HEK293 (cell line): ENCODE results near the gene PRPF6.

Source experiments
- CTCF ChIA-PET: fragments of 350-600 bp; formaldehyde crosslinking; extraction: SDS; loops from one replicate; lab custom pipeline; 2021; ENCODE audit warnings: antibody characterized with exemption; lab: Yijun Ruan, JAX
- POLR2A ChIA-PET: fragments of 300-600 bp; formaldehyde crosslinking; extraction: SDS; loops from one replicate; lab custom pipeline; 2020; ENCODE audit warnings: antibody characterized with exemption, inconsistent platforms; lab: Yijun Ruan, JAX
- H3K27ac ChIP-seq: fragments of 200-500 bp; sonication (Bioruptor generic); 2 replicates; pipeline ENCODE4 v1.5.1; 2014; ENCODE audit warnings: low read depth, low read length, control low read depth, inconsistent platforms; ENCODE audit errors: extremely low read depth
- H3K36me3 ChIP-seq, 2 experiments: fragments of 200-500 bp in 1 of 2; sonication (Bioruptor generic) in 1 of 2; 1 replicate in 1 of 2; 2 replicates in 1 of 2; pipeline ENCODE4 v1.5.1; 2014 to 2017; ENCODE audit warnings: inconsistent platforms in 2 of 2, low read length in 2 of 2; ENCODE audit not compliant: control insufficient read depth in 2 of 2, insufficient read depth in 1 of 2
- H3K4me1 ChIP-seq: fragments of 200-500 bp; sonication (Bioruptor generic); 2 replicates; pipeline ENCODE4 v1.5.1; 2014; ENCODE audit warnings: mild to moderate bottlenecking, low read length, inconsistent platforms; ENCODE audit not compliant: control insufficient read depth, insufficient read depth
- H3K4me3 ChIP-seq: 2 replicates; pipeline ENCODE4 v1.5.1; 2011; ENCODE audit warnings: low read depth, mild to moderate bottlenecking, control low read depth, low read length, moderate library complexity
- H3K9me3 ChIP-seq: fragments of 200-500 bp; sonication (Bioruptor generic); 2 replicates; pipeline ENCODE4 v1.5.1; 2014; ENCODE audit warnings: low read depth, low read length, inconsistent platforms; ENCODE audit not compliant: control insufficient read depth, insufficient read depth
- GFI1B ChIP-seq: fragments of 450-650 bp; formaldehyde crosslinking; IDR thresholded peaks from 2 replicates; pipeline ENCODE4 v1.5.1; 2016; ENCODE audit warnings: missing biosample characterization, missing genetic modification characterization
- GLIS2 ChIP-seq: fragments of 450-650 bp; formaldehyde crosslinking; IDR thresholded peaks from 2 replicates; pipeline ENCODE4 v1.5.1; 2016; ENCODE audit warnings: missing biosample characterization, missing genetic modification characterization
- HOXA7 ChIP-seq: sonication (generic); formaldehyde crosslinking; IDR thresholded peaks from 2 replicates; pipeline ENCODE4 v1.8.1; 2022; ENCODE audit warnings: missing genetic modification reagents, borderline replicate concordance
- KLF16 ChIP-seq: fragments of 450-650 bp; formaldehyde crosslinking; IDR thresholded peaks from 2 replicates; pipeline ENCODE4 v1.5.1; 2017; ENCODE audit warnings: missing biosample characterization, missing genetic modification characterization
- KLF17 ChIP-seq: fragments of 450-650 bp; formaldehyde crosslinking; IDR thresholded peaks from 2 replicates; pipeline ENCODE4 v1.5.1; 2016; ENCODE audit warnings: missing biosample characterization, missing genetic modification characterization
- KLF9 ChIP-seq: fragments of 450-650 bp; formaldehyde crosslinking; IDR thresholded peaks from 2 replicates; pipeline ENCODE4 v1.5.1; 2016; ENCODE audit warnings: missing biosample characterization, missing genetic modification characterization, low read depth
- MEIS1 ChIP-seq: sonication (generic); formaldehyde crosslinking; IDR thresholded peaks from 2 replicates; pipeline ENCODE4 v1.8.1; 2022; ENCODE audit warnings: missing genetic modification reagents, mild to moderate bottlenecking, borderline replicate concordance
- MZF1 ChIP-seq: fragments of 450-650 bp; formaldehyde crosslinking; IDR thresholded peaks from 2 replicates; pipeline ENCODE4 v1.5.1; 2017; ENCODE audit warnings: missing biosample characterization, missing genetic modification characterization, borderline replicate concordance
- PRDM6 ChIP-seq: fragments of 450-650 bp; formaldehyde crosslinking; IDR thresholded peaks from 2 replicates; pipeline ENCODE4 v1.5.1; 2017; ENCODE audit warnings: missing biosample characterization, missing genetic modification characterization
- RBAK ChIP-seq: fragments of 450-650 bp; formaldehyde crosslinking; IDR thresholded peaks from 2 replicates; pipeline ENCODE4 v1.5.1; 2016; ENCODE audit warnings: missing biosample characterization, missing genetic modification characterization
- REST ChIP-seq: fragments of 450-650 bp; formaldehyde crosslinking; IDR thresholded peaks from 2 replicates; pipeline ENCODE4 v1.5.1; 2016; ENCODE audit warnings: missing biosample characterization, missing genetic modification characterization
- SALL2 ChIP-seq: fragments of 450-650 bp; formaldehyde crosslinking; IDR thresholded peaks from 2 replicates; pipeline ENCODE4 v1.5.0; 2017; ENCODE audit warnings: missing biosample characterization, mild to moderate bottlenecking, missing genetic modification characterization, borderline replicate concordance
- ZBTB17 ChIP-seq: fragments of 450-650 bp; formaldehyde crosslinking; IDR thresholded peaks from 2 replicates; pipeline ENCODE4 v1.5.1; 2016; ENCODE audit warnings: missing biosample characterization, missing genetic modification characterization
- ZBTB44 ChIP-seq: fragments of 450-650 bp; IDR thresholded peaks from 2 replicates; pipeline ENCODE4 v1.5.1; 2018; ENCODE audit warnings: missing biosample characterization, mild to moderate bottlenecking, missing genetic modification characterization
- ZFP3 ChIP-seq: fragments of 450-650 bp; formaldehyde crosslinking; IDR thresholded peaks from 2 replicates; pipeline ENCODE4 v1.5.1; 2016; ENCODE audit warnings: low read depth, missing biosample characterization, missing genetic modification characterization
- ZIC2 ChIP-seq: fragments of 450-650 bp; formaldehyde crosslinking; IDR thresholded peaks from 2 replicates; pipeline ENCODE4 v1.5.1; 2016; ENCODE audit warnings: missing biosample characterization, missing genetic modification characterization
- ZNF202 ChIP-seq: fragments of 450-650 bp; formaldehyde crosslinking; IDR thresholded peaks from 2 replicates; pipeline ENCODE4 v1.5.1; 2016; ENCODE audit warnings: missing biosample characterization, missing genetic modification characterization, borderline replicate concordance
- ZNF292 ChIP-seq: fragments of 450-650 bp; formaldehyde crosslinking; IDR thresholded peaks from 2 replicates; pipeline ENCODE4 v1.5.1; 2016; ENCODE audit warnings: low read depth, missing biosample characterization, missing genetic modification characterization, borderline replicate concordance
- ZNF350 ChIP-seq: fragments of 450-650 bp; formaldehyde crosslinking; IDR thresholded peaks from 2 replicates; pipeline ENCODE4 v1.5.0; 2017; ENCODE audit warnings: missing biosample characterization, mild to moderate bottlenecking, missing genetic modification characterization
- ZNF354C ChIP-seq: fragments of 450-650 bp; formaldehyde crosslinking; IDR thresholded peaks from 2 replicates; pipeline ENCODE4 v1.5.1; 2016; ENCODE audit warnings: missing biosample characterization, missing genetic modification characterization, low read depth, borderline replicate concordance
- ZNF391 ChIP-seq: fragments of 450-650 bp; formaldehyde crosslinking; IDR thresholded peaks from 2 replicates; pipeline ENCODE4 v1.5.1; 2016; ENCODE audit warnings: low read depth, missing biosample characterization, missing genetic modification characterization, borderline replicate concordance
- ZNF501 ChIP-seq: fragments of 450-650 bp; formaldehyde crosslinking; IDR thresholded peaks from 2 replicates; pipeline ENCODE4 v1.5.1; 2016; ENCODE audit warnings: missing biosample characterization, missing genetic modification characterization
- ZNF529 ChIP-seq: fragments of 450-650 bp; formaldehyde crosslinking; IDR thresholded peaks from 2 replicates; pipeline ENCODE4 v1.5.1; 2017; ENCODE audit warnings: missing genetic modification characterization, missing biosample characterization; ENCODE audit not compliant: insufficient replicate concordance
- ZNF571 ChIP-seq: fragments of 450-650 bp; formaldehyde crosslinking; IDR thresholded peaks from 2 replicates; pipeline ENCODE4 v1.5.0; 2017; ENCODE audit warnings: missing biosample characterization, missing genetic modification characterization
- ZNF639 ChIP-seq: fragments of 450-650 bp; formaldehyde crosslinking; IDR thresholded peaks from 2 replicates; pipeline ENCODE4 v1.5.1; 2016; ENCODE audit warnings: missing biosample characterization, missing genetic modification characterization
- ZNF701 ChIP-seq: fragments of 450-650 bp; formaldehyde crosslinking; IDR thresholded peaks from 2 replicates; pipeline ENCODE4 v1.5.1; 2016; ENCODE audit warnings: missing biosample characterization, missing genetic modification characterization
- ZNF768 ChIP-seq: fragments of 450-650 bp; formaldehyde crosslinking; IDR thresholded peaks from 2 replicates; pipeline ENCODE4 v1.5.1; 2018; ENCODE audit warnings: missing biosample characterization, mild to moderate bottlenecking, missing genetic modification characterization
- ZNF776 ChIP-seq: fragments of 450-650 bp; formaldehyde crosslinking; IDR thresholded peaks from 2 replicates; pipeline ENCODE4 v1.5.0; 2017; ENCODE audit warnings: missing biosample characterization, missing genetic modification characterization, borderline replicate concordance
- ZNF792 ChIP-seq: fragments of 450-650 bp; formaldehyde crosslinking; IDR thresholded peaks from 2 replicates; pipeline ENCODE4 v1.5.1; 2016; ENCODE audit warnings: missing biosample characterization, missing genetic modification characterization

Gene PRPF6

GRCh38 chr20:63958964-63959698 lies 21.8 kb upstream of the PRPF6 start (continued):
- no peak for TF ChIP-seq ZNF354C
- no peak for TF ChIP-seq ZBTB44 (tag by site-specific recombination)
- peak; percentile 40; the same call in 1 of the 2 replicates for TF ChIP-seq ZBTB17 (tag by site-specific recombination)
- TF ChIP-seq GFI1B (tag by site-specific recombination): no peak
- no peak for TF ChIP-seq MZF1 (tag by site-specific recombination)
- peak; percentile 99 for TF ChIP-seq ZIC2 (tag by site-specific recombination)
- no peak for TF ChIP-seq ZNF292 (tag by site-specific recombination)
- no peak for TF ChIP-seq SALL2 (tag by site-specific recombination)
- no peak for TF ChIP-seq ZNF529 (tag by site-specific recombination)
- peak; percentile 50; the same call in 1 of the 2 replicates for TF ChIP-seq KLF17 (tag by site-specific recombination)
- TF ChIP-seq ZNF202: no peak
- TF ChIP-seq KLF16 (tag by site-specific recombination): no peak
- TF ChIP-seq PRDM6 (tag by site-specific recombination): no peak
- TF ChIP-seq ZNF571: no peak
- TF ChIP-seq REST (tag by site-specific recombination): no peak

- POLR2A ChIA-PET: no interaction called here
- no peak for TF ChIP-seq ZNF639 (tag by site-specific recombination)
- no peak for TF ChIP-seq HOXA7 (CRISPR knock-in tag)
- no peak for TF ChIP-seq KLF9 (tag by site-specific recombination)
- TF ChIP-seq ZNF701 (tag by site-specific recombination): no peak
- TF ChIP-seq ZNF768 (tag by site-specific recombination): no peak
- TF ChIP-seq ZNF776 (tag by site-specific recombination): no peak
- TF ChIP-seq ZNF501 (tag by site-specific recombination): no peak
- TF ChIP-seq ZNF792 (tag by site-specific recombination): no peak
- TF ChIP-seq RBAK (tag by site-specific recombination): no peak
- no peak for TF ChIP-seq ZNF391 (tag by site-specific recombination)
- no peak for TF ChIP-seq GLIS2 (tag by site-specific recombination)
- no peak for TF ChIP-seq MEIS1 (CRISPR knock-in tag)
- no peak for TF ChIP-seq ZNF350
- no peak for TF ChIP-seq ZFP3 (tag by site-specific recombination)
Measured at GRCh38 chr20:63959699-63960075, 21.2 kb upstream of the PRPF6 start.

More at GRCh38 chr20:63959699-63960075, 21.2 kb upstream of the PRPF6 start:
- Histone ChIP-seq H3K4me3 (no peak overlapping the region), H3K9me3 (no peaks in the 10 kb centered on the region), H3K36me3 (peaks cover 0 to 62% of the 10 kb centered on the region in 2 experiments; a peak in 1 of 3 replicates), H3K27ac (0 out of 2 replicates have a peak overlapping the region, but pooled peaks have one; percentile 33), H3K4me1 (0 out of 2 replicates have a peak, but pooled peaks cover 4% of the 10 kb centered on the region)
- CTCF ChIA-PET: no interaction called here
